Colonic mucosa (tissue), 4 donors: Measurements from ENCODE around the gene ZFYVE21. TPM values are rescaled to one million over a fixed set of nuclear protein-coding genes. Genes with fewer than 3 reads are reported as not detected.

ENCODE experiments used
- DNase-seq: peaks from one replicate; pipeline ENCODE4 v3.0.0-alpha.2; 2020
- H3K27ac ChIP-seq: fragments of 200-600 bp; one replicate; pipeline ENCODE4 v1.8.0; 2021
- H3K27me3 ChIP-seq: fragments of 200-600 bp; one replicate; pipeline ENCODE4 v1.8.0; 2021
- H3K36me3 ChIP-seq: fragments of 200-600 bp; one replicate; pipeline ENCODE4 v1.8.0; 2021
- H3K4me1 ChIP-seq: fragments of 200-600 bp; one replicate; pipeline ENCODE4 v1.8.0; 2021; ENCODE audit warnings: mild to moderate bottlenecking
- H3K4me3 ChIP-seq: fragments of 200-600 bp; one replicate; pipeline ENCODE4 v1.8.0; 2021
- H3K9ac ChIP-seq, 2 donors: one replicate each; pipeline ENCODE4 v1.7.0; 2013; ENCODE audit warnings: control low read depth in 2 of 2, low read depth in 2 of 2, low read length in 2 of 2
- H3K9me3 ChIP-seq: fragments of 200-600 bp; one replicate; pipeline ENCODE4 v1.8.0; 2021
- intact Hi-C: fragments of 100-400 bp; cut with DNase I; formaldehyde crosslinking; loops from one replicate; pipeline ENCODE4 v1.14.1; 2022
- total RNA-seq, 2 donors: library from RNA; stranded (reverse); fragmentation: NEBNext Ultra II Directional in 1 of 2; extraction: Animal tissue kit (Norgen Biotek cat#: 25700) in 1 of 2; gene quantifications; one replicate each; pipeline ENCODE4 v1.2.1, GENCODE V29; 2021
- TF ChIP-seq, protein P1 (sequence below): fragments of 200-600 bp; IDR thresholded peaks from one replicate; pipeline ENCODE4 v1.8.0; 2022; ENCODE audit warnings: antibody characterized with exemption, mild to moderate bottlenecking
- donor health status: healthy.
- donor health status: DM: no; HTN: no; CAD: no.
- donor health status: DM: no; HTN: no; CAD: no.

ZFYVE21 gene
- total RNA-seq, result 10 to 100 TPM; 49.3 to 68.9 TPM

DNA sequence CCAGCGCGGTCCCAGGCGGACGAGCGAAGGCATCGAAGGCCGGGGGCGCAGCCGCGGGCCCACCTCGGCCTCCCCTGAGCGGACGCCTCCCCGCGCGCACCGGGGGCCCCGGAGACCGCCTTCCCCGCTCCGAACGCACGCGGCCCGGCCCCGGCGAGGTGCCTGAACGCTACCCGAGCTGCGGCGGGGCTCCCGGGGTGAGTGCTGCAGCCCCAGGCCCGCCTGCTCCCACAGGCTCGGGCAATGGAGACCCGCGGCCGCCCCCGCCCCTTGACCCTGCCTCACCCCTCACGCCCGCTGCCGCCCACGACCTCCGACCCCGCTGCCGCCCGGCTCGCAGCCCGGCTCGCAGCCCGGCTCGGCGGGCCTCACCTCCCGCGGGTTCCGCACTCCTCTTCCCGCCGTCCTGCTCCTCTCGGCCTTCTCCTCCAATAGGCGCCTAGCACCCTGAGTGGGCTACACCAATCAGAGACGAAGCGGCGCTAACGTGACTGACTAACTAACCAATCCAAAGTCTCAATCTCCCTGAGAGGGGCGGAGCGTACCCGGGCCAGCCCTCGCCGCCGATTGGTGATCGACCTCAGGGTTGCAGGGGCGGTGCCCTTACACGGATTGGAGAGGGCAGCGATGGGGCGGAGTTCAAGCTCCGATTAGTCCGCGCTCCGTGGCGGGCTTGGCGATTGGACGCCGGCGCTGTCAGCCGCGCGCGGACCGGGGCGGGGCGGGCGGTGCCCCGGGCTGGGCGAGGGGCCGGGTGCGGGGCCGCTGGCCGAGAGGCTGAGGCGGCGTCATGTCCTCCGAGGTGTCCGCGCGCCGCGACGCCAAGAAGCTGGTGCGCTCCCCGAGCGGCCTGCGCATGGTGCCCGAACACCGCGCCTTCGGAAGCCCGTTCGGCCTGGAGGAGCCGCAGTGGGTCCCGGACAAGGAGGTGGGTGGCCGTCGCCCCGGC is at the start of gene ZFYVE21, which contains the start of gene XRCC3:
ZFYVE21 (plus strand) TSS at position 759 of the 949 bp plus-strand sequence; CDS start at position 791, 32 bp downstream.
XRCC3 (minus strand) TSS at position 400 of the 949 bp plus-strand sequence. CDS start 4,364 bp downstream, outside the sequence.
- intact Hi-C loops, result no loop called here
- Histone ChIP-seq H3K36me3 (no peaks in the 10 kb centered on the region), H3K4me3 (peak within 1 kb of the TSS; percentile 90), H3K27ac (peak within 1 kb of the TSS; percentile 73), H3K27me3 (no peaks in the 10 kb centered on the region), H3K9me3 (no peaks in the 10 kb centered on the region), H3K4me1 (peaks cover 11% of the 10 kb centered on the region), H3K9ac (peak within 1 kb of the TSS; percentile 76 to 79)
- DNase-seq, result peak; percentile 100
- TF ChIP-seq, protein P1, sequence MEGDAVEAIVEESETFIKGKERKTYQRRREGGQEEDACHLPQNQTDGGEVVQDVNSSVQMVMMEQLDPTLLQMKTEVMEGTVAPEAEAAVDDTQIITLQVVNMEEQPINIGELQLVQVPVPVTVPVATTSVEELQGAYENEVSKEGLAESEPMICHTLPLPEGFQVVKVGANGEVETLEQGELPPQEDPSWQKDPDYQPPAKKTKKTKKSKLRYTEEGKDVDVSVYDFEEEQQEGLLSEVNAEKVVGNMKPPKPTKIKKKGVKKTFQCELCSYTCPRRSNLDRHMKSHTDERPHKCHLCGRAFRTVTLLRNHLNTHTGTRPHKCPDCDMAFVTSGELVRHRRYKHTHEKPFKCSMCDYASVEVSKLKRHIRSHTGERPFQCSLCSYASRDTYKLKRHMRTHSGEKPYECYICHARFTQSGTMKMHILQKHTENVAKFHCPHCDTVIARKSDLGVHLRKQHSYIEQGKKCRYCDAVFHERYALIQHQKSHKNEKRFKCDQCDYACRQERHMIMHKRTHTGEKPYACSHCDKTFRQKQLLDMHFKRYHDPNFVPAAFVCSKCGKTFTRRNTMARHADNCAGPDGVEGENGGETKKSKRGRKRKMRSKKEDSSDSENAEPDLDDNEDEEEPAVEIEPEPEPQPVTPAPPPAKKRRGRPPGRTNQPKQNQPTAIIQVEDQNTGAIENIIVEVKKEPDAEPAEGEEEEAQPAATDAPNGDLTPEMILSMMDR, result no peak

DNA sequence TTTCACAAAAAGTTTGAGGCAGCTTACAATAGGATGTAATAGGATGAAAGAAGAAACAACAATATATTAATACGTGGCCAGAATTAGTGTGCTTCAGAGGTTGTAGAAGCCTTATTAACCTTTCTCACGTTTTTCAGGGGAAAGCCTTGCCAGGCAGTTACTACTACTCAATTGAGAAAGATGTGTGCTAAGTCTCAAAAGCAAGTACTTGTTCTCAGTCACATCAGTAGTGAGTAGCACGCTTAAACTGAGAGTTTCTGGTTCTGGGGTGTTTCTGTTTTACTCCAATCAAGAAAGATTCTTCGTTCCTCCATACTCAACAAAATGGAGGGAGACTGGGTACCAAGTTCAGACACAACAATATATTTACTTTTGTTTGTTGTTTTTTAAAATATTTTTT is 47.9 kb upstream of the ZFYVE21 start:
- H3K27me3 ChIP-seq, result no peaks in the 10 kb centered on the region
- DNase-seq, result no peak
- TF ChIP-seq, protein P1, result no peak
- H3K36me3 ChIP-seq, result peaks cover 9% of the 10 kb centered on the region
- no peak overlapping the region for H3K4me3 ChIP-seq
- H3K27ac ChIP-seq, result no peak overlapping the region
- intact Hi-C loops, result no loop called here
- H3K9me3 ChIP-seq, result no peaks in the 10 kb centered on the region
- no peak overlapping the region for H3K9ac ChIP-seq
- no peaks in the 10 kb centered on the region for H3K4me1 ChIP-seq

DNA sequence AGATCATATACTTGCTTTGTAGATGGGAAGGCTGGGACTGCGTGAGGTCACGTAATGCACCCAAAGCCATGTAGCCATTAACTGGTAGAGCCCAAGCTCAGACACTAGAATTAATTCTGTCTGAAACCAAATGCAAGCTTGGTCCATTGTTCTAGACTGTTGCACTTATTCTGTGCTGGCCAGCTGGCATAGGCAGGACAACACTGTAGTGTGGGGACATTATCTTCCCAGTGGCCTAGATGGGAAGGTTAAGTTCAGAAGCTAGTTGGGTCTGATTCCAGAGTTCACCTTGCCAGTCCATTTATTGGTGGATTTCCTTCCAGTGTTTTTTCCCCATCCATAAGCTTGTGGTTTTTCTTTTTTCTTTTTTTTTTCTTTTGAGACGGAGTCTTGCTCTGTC is 47.5 kb upstream of the ZFYVE21 start:
- Histone ChIP-seq H3K36me3 (peaks cover 13% of the 10 kb centered on the region), H3K4me1 (no peaks in the 10 kb centered on the region), H3K27ac (no peak overlapping the region), H3K9me3 (no peaks in the 10 kb centered on the region), H3K4me3 (no peak overlapping the region), H3K27me3 (no peaks in the 10 kb centered on the region), H3K9ac (no peak overlapping the region)
- TF ChIP-seq, protein P1, result no peak
- intact Hi-C loops, result no loop called here
- DNase-seq, result no peak

DNA sequence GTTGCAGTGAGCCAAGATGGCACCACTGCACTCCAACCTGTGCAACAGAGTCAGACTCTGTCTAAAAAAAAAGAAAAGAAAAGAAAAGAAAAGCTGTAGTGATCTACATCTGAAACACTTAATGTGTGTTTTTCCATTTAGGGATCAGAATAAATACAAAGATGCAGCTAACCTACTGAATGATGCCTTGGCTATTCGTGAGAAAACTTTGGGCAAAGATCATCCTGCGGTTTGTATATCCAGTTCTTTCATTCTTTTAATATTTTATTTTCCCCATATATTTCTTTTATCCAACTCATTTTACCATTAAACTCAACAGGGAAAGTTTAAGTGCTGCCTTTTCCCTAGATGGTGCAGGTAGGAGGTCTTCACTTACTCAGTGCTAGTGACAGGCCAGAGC is 46.2 kb upstream of the ZFYVE21 start:
- intact Hi-C loops, result no loop called here
- no peak overlapping the region for H3K9ac ChIP-seq
- H3K9me3 ChIP-seq, result no peaks in the 10 kb centered on the region
- TF ChIP-seq, protein P1, result no peak
- no peak overlapping the region for H3K4me3 ChIP-seq
- no peaks in the 10 kb centered on the region for H3K4me1 ChIP-seq
- H3K27me3 ChIP-seq, result no peaks in the 10 kb centered on the region
- no peak overlapping the region for H3K27ac ChIP-seq
- no peak for DNase-seq
- peaks cover 20% of the 10 kb centered on the region for H3K36me3 ChIP-seq

DNA sequence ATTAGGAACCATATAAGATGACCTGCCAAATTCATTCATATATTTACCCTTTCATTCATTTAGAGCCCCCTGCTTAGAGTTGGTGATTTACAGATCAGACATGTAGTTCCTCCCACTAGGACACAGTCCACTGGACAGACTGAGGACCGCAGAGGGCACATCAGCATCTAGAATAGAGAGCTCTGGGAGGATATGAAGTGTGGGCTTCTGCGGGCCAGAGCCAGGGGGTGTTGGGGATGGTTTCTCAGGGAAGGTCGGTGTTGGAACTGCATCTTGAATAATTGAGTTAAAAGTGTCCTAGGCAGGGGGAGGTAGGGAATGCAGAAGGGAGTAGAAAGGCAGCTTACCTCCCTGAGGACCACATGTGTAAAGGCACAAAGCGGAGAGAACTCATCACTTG is 43.7 kb upstream of the ZFYVE21 start:
- Histone ChIP-seq H3K4me1 (no peaks in the 10 kb centered on the region), H3K27me3 (no peaks in the 10 kb centered on the region), H3K36me3 (peaks cover 40% of the 10 kb centered on the region), H3K9me3 (no peaks in the 10 kb centered on the region), H3K27ac (no peak overlapping the region), H3K9ac (no peak overlapping the region), H3K4me3 (no peak overlapping the region)
- intact Hi-C loops, result no loop called here
- TF ChIP-seq, protein P1, result no peak
- DNase-seq, result no peak
